GM18861 (cell line): Measurements from ENCODE around the gene SLC38A5.

Experiments
- ATAC-seq: cut with Tn5 transposase; IDR thresholded peaks from one replicate; pipeline ENCODE4 v1.9.1; 2021; ENCODE audit not compliant: unreplicated experiment

SLC38A5 gene

DNA sequence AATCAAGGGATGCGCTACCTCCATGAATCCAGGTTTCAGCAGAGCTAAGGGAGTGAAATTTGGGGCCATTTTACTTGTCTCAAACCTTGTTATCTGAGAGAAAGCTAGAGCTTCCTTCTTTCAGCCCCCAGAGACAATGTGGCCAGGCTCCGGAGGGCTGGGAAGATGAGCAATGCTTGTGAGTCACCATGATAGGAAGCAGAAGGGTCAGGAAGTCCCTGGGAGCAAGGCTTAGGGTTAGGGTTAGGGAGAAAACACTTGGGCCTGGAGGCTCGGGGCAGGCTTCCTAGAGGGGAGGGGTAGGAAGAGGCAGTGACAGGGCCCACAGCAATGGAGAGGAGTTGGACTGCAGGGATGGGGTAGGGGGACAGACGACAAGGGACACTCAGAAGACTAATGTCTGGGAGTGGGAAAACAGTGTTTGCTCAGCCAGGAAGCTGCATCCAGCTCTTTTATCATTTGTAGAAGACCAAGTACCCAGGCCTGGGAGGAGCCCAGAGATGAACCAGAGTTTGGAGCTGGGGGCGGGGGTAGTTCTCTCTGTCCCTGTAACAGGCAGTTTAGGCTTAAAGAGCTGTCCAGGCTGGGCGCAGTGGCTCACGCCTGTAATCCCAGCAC is 22.3 kb upstream of the SLC38A5 start:
- ATAC-seq, result no peak

DNA sequence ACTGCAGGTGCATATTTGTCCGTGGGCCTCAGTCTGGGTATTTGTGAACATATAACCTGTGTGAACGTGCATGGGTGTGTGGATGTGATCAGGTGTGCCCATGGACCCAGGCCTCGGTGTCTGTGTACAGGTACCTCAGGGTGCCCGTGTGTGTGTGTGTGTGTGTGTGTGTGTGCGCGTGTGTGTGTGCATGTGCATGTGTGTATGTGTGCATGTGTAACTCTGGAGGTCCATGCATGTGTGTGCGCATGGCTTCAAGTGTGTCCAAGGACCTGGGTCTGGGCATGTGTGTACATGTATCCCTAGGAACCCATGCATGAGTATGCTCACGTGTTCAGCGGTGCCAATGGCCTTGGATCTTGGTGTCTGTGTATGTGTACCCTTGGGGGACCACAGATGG is 21.7 kb upstream of the SLC38A5 start:
- no peak for ATAC-seq

GRCh38 chrX:48490661-48491060 is 20.6 kb upstream of the SLC38A5 start:
- ATAC-seq, result no peak

DNA sequence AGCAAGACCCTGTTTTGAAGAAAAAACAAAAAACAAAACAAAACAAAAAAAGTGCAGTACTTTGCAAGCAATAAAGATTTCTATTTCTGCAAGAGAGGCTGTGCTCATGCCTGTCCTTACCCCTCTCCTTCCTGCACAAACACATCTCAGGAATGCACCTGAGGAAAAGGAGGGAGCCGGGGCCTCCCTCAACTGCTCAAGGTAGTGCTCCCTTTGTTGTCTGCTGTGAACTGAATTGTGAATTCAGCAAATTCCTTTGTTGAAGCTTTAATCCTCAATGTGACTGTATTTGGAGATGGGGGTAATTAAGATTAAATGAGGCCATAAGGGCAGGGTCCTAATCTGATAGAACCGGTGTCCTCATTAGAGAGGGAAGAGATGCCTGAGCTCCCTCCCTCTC is 19.8 kb upstream of the SLC38A5 start:
- ATAC-seq, result no peak

DNA sequence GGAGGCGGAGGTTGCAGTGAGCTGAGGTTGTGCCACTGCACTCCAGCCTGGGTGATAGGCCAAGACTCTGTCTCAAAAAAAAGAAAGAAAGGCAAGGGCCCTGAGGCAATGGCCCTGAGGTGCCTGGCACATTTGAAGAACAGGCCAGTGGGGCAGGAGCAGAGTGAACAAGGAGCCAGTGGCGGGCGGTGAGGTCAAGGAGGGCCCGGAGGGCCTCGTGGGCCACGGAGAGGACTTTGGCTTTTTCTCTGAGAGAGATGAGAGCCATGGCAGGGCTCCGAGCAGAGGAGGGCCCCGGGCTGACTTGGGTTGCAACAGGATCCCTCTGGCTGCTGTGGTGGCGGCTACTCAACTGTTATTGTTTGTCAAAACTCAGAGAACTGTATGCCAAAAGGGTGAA is 19.2 kb upstream of the SLC38A5 start:
- ATAC-seq, result no peak

GRCh38 chrX:48488034-48488433 is 18.0 kb upstream of the SLC38A5 start:
- ATAC-seq, result no peak

DNA sequence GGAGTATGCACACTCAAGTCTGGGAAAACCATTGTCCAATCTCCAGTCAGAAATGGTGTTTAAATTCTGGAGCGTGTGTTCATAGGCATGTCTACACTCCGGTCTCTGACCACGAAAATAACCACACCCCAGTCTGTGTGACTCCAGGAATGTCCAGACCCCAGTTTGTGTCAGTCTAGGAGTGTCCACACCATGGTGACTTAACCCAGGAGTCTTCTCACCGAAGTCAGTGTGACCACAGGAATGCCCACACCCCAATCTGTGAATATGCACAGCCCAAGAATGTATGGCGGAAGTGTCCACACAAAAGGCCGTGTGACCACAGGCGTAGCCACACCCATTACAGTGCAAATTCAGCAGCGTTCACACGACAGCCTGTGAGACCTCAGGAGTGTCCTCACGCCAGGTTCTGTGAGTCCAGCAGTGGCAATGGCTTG is 17.3 kb upstream of the SLC38A5 start:
- no peak for ATAC-seq

DNA sequence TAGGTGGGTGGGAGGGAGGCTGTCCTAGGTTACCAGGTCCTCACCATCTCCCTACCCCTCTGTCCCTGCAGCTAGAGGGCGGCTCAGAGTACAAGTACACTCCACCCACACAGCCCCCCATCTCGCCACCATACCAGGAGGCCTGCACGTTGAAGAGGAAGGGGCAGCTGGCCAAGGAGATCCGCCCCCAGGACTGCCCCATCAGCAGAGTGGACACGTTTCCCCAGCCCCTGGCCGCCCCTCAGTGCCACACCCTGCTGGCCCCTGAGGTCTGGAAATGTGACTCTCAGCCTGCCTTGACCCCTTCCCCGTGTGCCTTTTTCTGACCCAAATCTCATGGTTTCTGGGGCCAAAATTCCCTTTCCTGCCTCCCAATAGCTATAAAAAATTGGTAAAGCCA is 12.5 kb upstream of the SLC38A5 start:
- ATAC-seq, result no peak

DNA sequence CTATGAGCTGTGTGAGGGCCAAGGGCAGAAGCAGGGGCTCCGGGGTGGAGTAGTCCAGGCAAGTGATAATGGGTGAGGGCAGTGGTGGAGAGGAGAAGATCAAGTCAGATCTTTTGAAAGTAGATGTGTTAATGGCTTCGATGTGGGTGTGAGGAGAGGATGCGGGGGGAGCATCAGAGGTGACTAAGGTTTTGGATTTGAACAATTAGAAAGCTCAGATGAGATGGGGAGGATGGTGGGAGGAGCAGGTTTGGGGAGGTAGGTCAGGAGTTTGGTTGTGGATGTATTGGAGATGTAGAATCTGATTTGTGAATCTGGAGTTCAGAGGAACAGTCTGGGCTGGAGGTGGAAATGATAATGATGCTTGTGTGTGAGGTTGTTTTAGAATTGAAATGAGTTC is 10.5 kb upstream of the SLC38A5 start:
- no peak for ATAC-seq

DNA sequence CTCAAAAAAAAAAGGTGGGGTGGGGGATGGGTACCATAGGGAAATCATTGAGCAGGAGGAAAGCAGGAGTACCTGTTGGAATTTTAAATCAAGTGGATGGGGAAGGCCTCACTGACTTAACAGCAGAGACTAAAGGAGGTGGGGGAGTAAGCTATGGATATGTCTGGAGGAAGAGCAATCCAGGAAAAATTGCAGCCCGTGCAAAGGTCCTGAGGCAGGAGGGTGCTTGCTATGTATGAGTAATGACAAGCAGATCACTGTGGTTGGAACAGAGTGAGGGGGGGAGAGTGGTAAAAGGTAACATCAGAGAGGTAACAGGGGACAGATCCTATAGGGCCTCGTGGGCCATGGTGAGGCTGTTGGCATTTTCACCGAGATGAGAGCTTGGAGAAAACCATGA is 10.1 kb upstream of the SLC38A5 start:
- no peak for ATAC-seq

GRCh38 chrX:48478806-48479205 is 8.7 kb upstream of the SLC38A5 start:
- no peak for ATAC-seq

DNA sequence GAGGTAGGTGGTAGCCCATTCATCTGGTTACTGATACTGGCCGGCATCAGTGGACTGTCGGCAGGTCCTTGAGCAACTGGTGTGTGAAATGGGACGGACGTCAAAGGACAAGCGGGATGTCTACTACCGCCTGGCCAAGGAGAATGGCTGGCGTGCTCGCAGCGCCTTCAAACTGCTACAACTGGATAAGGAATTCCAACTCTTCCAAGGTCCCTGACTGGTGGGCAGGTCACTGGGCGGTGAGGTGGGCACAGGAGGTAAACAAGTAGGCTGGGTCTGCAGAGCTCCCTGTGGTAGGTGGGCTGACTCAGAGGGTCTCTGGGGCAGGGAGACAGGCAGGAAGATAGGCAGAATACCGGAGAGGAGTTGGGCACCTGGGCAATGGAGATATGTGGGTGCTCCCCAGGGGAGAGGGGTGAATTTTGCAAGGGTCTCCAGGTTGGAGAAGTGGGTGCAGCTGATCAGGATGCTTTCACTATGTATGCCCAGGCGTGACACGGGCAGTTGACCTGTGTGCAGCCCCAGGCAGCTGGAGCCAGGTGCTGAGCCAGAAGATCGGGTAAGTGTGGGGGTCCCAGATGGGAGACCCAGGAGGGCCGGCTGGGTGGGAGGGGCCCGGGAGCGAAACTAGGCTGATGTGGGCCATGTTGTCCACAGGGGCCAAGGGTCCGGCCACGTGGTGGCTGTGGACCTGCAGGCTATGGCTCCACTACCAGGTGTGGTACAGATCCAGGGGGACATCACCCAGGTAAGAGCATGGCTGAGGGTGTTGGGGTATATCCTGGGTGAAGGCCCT is 8.1 kb upstream of the SLC38A5 start:
- no peak for ATAC-seq

- no peak for ATAC-seq
These were observed 6.9 kb upstream of the SLC38A5 start for GRCh38 chrX:48476919-48477318.

DNA sequence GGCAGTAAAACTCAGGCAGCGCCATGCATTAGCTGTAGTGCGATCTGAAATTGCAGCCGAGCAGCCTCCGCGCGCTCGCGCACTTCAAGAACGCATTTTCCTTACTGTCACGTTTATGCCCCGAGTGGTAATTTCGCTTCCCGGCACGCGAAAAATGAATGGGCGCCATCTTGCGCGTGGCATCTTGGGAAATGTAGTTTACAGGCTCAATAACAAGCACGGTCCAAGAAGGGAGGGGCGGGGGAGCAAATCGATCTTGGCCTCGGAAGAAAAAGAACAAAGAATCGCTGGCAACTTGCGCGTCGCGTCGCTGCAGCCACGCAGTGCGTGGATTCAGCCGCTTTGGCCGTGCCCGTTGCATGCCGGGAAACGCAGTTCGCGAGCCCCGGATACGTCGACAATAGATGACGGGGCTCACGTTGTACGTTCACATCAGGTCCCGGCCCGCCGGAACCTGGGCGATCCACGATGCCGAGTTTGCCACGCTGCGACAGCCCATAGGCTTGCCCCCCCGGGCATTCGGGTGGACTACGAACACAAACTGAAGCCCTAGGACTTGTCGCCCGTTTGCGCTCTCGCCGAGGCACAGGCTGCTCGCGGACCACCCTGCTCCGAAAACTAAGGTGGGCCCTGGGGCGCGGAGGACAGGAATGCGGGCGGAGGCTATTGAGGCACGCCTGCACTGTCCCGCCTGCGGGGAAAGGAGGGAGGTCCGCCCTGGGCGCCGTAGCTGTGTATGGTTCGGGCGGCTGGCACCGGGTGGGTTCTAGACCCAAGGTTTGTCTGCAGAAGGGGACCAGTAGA is 5.9 kb upstream of the SLC38A5 start, which contains the start of gene FTSJ1:
Gene FTSJ1 (plus strand): TSS at position 426 of the 804 bp plus-strand sequence. CDS start 1,849 bp downstream, outside the sequence.
- ATAC-seq, result peak; percentile 88

GRCh38 chrX:48475296-48475695 is 5.2 kb upstream of the SLC38A5 start:
- no peak for ATAC-seq

GRCh38 chrX:48474581-48474980 is 4.5 kb upstream of the SLC38A5 start:
- no peak for ATAC-seq

- ATAC-seq, result no peak
These were observed 4.1 kb upstream of the SLC38A5 start for GRCh38 chrX:48474127-48474526.

GRCh38 chrX:48473704-48473990 is 3.6 kb upstream of the SLC38A5 start:
- ATAC-seq, result no peak

- no peak for ATAC-seq
These were observed 3.0 kb upstream of the SLC38A5 start for GRCh38 chrX:48472851-48473703.

- no peak for ATAC-seq
These were observed 2.2 kb upstream of the SLC38A5 start for GRCh38 chrX:48472225-48472624.

DNA sequence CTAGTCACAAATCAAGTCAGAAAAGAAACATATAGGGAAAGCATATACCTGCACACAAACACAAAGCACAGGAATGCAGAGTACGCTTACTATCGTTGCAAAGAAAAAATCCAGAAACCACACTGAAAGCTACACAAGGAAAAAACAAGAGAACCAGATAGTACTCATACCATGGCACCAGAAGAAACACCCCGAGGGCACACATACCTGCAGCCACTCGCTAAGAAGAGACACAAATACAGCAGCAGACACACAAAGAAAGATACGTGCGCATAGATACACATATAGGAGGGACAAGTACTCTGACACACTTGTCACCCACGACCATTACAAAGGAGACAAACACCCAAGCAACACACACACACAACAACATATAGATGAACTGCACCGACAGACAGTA is 1.4 kb upstream of the SLC38A5 start:
- no peak for ATAC-seq
